ENCODE results near the gene GPR4. TPM values are rescaled to one million over a fixed set of nuclear protein-coding genes. Genes with fewer than 3 reads are reported as not detected.

The GPR4 gene
- polyA plus RNA-seq, 1 donor (not counting 4 experiments of a cell fraction or from before 2014, with no cell fraction given): not detected

- dilution Hi-C loops (cut with MboI; ENCODE audit: extremely low pct_ligation_motif_present, low sequenced_read_pairs): no loop called here
Observed at GRCh38 chr19:45621389-45621788, 19.4 kb upstream of the GPR4 start.

GRCh38 chr19:45616704-45617017, 14.6 kb upstream of the GPR4 start:
- dilution Hi-C loops (cut with MboI; ENCODE audit: extremely low pct_ligation_motif_present, low sequenced_read_pairs): no loop called here
- Histone ChIP-seq H3K27ac (ENCODE audit: control insufficient read depth, insufficient read depth, low read length) (no peak overlapping the region), H3K4me2 (ENCODE audit: control insufficient read depth, extremely low read depth, insufficient read depth, low read depth, low read length) (no peak overlapping the region)

More at GRCh38 chr19:45621389-45621788, 19.4 kb upstream of the GPR4 start:
- Histone ChIP-seq H3K4me1 (ENCODE audit: control insufficient read depth, extremely low read depth, insufficient read depth, low read length) (no peaks in the 10 kb centered on the region), H3K4me3 (ENCODE audit: control insufficient read depth in 2 of 3, extremely low read depth in 1 of 3, insufficient read depth in 2 of 3, low read depth in 1 of 3, low read length in 3 of 3) (no peak overlapping the region), H3K79me2 (ENCODE audit: control insufficient read depth, insufficient read depth, low read length) (no peaks in the 10 kb centered on the region), H3K9me3 (ENCODE audit: control insufficient read depth, low read depth, low read length) (no peaks in the 10 kb centered on the region), H3K4me2 (ENCODE audit: control insufficient read depth, extremely low read depth, insufficient read depth, low read depth, low read length) (no peak overlapping the region), H3K27me3 (ENCODE audit: control insufficient read depth, extremely low read depth, insufficient read depth, low read length) (no peaks in the 10 kb centered on the region), H3K27ac (ENCODE audit: control insufficient read depth, insufficient read depth, low read length) (no peak overlapping the region), H3K9me1 (ENCODE audit: control insufficient read depth, extremely low read depth, insufficient read depth, low read length) (no peaks in the 10 kb centered on the region), H3K36me3 (ENCODE audit: control insufficient read depth in 2 of 2, extremely low read depth in 1 of 2, insufficient read depth in 2 of 2, low read length in 2 of 2) (peaks cover 33 to 34% of the 10 kb centered on the region in 2 experiments), H4K20me1 (ENCODE audit: control insufficient read depth, extremely low read depth, insufficient read depth, low read length) (no peaks in the 10 kb centered on the region), H3K9ac (ENCODE audit: control insufficient read depth, extremely low read depth, insufficient read depth, low read length) (no peak overlapping the region), H2AFZ (ENCODE audit: control insufficient read depth, low read length) (no peak overlapping the region)
- no peak for DNase-seq (ENCODE audit: low read depth, low spot score)
- no peak for TF ChIP-seq CTCF (optimal IDR thresholded peaks at IDR 0.05 in 1 of 3, IDR thresholded peaks at IDR 0.05 in 1 of 3, conservative IDR thresholded peaks at IDR 0.05 in 1 of 3; ENCODE audit: extremely low read depth in 1 of 3, insufficient read depth in 2 of 3, low read length in 3 of 3)
- no peak for TF ChIP-seq EZH2 (IDR thresholded peaks at IDR 0.05; ENCODE audit: low read length)
- no peak for FAIRE-seq

More at GRCh38 chr19:45616704-45617017, 14.6 kb upstream of the GPR4 start:
- FAIRE-seq (no peak), DNase-seq (ENCODE audit: low read depth, low spot score) (no peak)
- no peak for TF ChIP-seq EZH2 (IDR thresholded peaks at IDR 0.05; ENCODE audit: low read length)
- TF ChIP-seq CTCF (optimal IDR thresholded peaks at IDR 0.05 in 1 of 3, IDR thresholded peaks at IDR 0.05 in 1 of 3, conservative IDR thresholded peaks at IDR 0.05 in 1 of 3; ENCODE audit: extremely low read depth in 1 of 3, insufficient read depth in 2 of 3, low read length in 3 of 3): no peak
- H3K4me3 ChIP-seq (ENCODE audit: control insufficient read depth in 2 of 3, extremely low read depth in 1 of 3, insufficient read depth in 2 of 3, low read depth in 1 of 3, low read length in 3 of 3): no peak overlapping the region
- peaks cover 30 to 48% of the 10 kb centered on the region in 2 experiments for H3K36me3 ChIP-seq (ENCODE audit: control insufficient read depth in 2 of 2, extremely low read depth in 1 of 2, insufficient read depth in 2 of 2, low read length in 2 of 2)
- no peaks in the 10 kb centered on the region for H3K79me2 ChIP-seq (ENCODE audit: control insufficient read depth, insufficient read depth, low read length)
- H3K9me1 ChIP-seq (ENCODE audit: control insufficient read depth, extremely low read depth, insufficient read depth, low read length): no peaks in the 10 kb centered on the region
- H3K9me3 ChIP-seq (ENCODE audit: control insufficient read depth, low read depth, low read length): no peaks in the 10 kb centered on the region
- no peaks in the 10 kb centered on the region for H4K20me1 ChIP-seq (ENCODE audit: control insufficient read depth, extremely low read depth, insufficient read depth, low read length)
- peaks cover 23% of the 10 kb centered on the region for H3K4me1 ChIP-seq (ENCODE audit: control insufficient read depth, extremely low read depth, insufficient read depth, low read length)
- H2AFZ ChIP-seq (ENCODE audit: control insufficient read depth, low read length): no peak overlapping the region
- no peaks in the 10 kb centered on the region for H3K27me3 ChIP-seq (ENCODE audit: control insufficient read depth, extremely low read depth, insufficient read depth, low read length)
- H3K9ac ChIP-seq (ENCODE audit: control insufficient read depth, extremely low read depth, insufficient read depth, low read length): no peak overlapping the region
